Mammary epithelial cell (primary cell): ENCODE data around the gene EI24.

ENCODE experiments used
- EZH2 ChIP-seq: IDR thresholded peaks from 2 replicates; pipeline ENCODE4 v1.6.1; 2012; ENCODE audit warnings: low read length, inconsistent platforms, borderline replicate concordance
- TF ChIP-seq, protein P1 (sequence below), 2 donors: IDR thresholded peaks in 1 of 2; conservative IDR thresholded peaks in 1 of 2; 2 replicates each; pipeline ENCODE4 v1.5.1; 2011 to 2012; ENCODE audit warnings: inconsistent platforms in 2 of 2, low read length in 2 of 2, mild to moderate bottlenecking in 2 of 2, control low read depth in 1 of 2, low read depth in 1 of 2; ENCODE audit not compliant: insufficient read depth in 1 of 2; ENCODE audit errors: extremely low read depth in 1 of 2

DNA sequence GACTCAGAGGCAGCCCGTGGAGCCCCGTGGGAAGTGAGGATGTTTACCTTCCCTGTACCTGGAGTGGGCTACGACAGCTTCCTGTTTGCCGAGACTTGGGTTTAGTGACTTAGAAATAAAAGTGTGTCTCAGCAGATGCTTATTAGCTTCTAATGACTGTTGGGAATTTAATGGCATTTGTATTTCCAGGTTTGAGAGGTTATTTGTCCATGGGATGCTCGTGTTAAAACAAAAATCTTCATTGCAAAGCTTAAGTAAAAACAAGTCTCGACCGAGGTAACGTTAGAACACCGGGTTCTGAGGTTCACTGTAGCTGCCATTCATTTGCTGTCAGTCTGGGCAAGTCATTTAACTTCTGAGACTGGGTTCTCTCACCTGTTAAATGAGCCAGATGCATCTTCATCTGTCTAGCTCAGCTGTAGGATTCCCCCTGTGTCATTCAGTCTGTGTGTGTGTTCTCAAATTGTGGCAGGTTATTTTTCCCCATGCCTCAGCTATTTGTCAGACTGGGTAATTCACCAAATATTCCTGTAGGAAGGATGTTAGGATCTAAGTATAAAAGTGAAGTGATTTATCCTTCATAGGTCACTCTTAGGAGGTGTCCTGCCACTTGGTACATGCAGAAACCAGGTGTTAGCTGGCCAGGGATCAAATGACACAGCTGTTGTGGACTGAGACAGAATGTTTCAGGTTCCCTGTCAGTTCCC, 791 bp downstream of the EI24 start:
- TF ChIP-seq, protein P1, sequence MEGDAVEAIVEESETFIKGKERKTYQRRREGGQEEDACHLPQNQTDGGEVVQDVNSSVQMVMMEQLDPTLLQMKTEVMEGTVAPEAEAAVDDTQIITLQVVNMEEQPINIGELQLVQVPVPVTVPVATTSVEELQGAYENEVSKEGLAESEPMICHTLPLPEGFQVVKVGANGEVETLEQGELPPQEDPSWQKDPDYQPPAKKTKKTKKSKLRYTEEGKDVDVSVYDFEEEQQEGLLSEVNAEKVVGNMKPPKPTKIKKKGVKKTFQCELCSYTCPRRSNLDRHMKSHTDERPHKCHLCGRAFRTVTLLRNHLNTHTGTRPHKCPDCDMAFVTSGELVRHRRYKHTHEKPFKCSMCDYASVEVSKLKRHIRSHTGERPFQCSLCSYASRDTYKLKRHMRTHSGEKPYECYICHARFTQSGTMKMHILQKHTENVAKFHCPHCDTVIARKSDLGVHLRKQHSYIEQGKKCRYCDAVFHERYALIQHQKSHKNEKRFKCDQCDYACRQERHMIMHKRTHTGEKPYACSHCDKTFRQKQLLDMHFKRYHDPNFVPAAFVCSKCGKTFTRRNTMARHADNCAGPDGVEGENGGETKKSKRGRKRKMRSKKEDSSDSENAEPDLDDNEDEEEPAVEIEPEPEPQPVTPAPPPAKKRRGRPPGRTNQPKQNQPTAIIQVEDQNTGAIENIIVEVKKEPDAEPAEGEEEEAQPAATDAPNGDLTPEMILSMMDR (conservative IDR thresholded peaks at IDR 0.05 in 1 of 2, IDR thresholded peaks at IDR 0.05 in 1 of 2; ENCODE audit: extremely low read depth in 1 of 2, insufficient read depth in 1 of 2, low read depth in 1 of 2, low read length in 2 of 2), result no peak
- no peak for TF ChIP-seq EZH2
